Measurements from ENCODE around the gene CLIP4. TPM values are rescaled to one million over a fixed set of nuclear protein-coding genes. Genes with fewer than 3 reads are reported as not detected.

Gene CLIP4
- total RNA-seq, 1 experiment from 2014 or later, result 25.1 TPM

- H3K4me1 ChIP-seq (ENCODE audit: insufficient read depth, low read length), result peaks cover 15% of the 10 kb centered on the region
- H3K27ac ChIP-seq (ENCODE audit: low read length), result no peak overlapping the region
- H3K9me3 ChIP-seq (ENCODE audit: low read length), result no peaks in the 10 kb centered on the region
- ATAC-seq, result no peak
- H3K9ac ChIP-seq (ENCODE audit: low read length), result no peak overlapping the region
- POLR2A ChIA-PET (ENCODE audit: unreplicated experiment), result interaction anchor here (0.6 kb wide), 1 partner anchor 23 kb away, joined by 4 read pairs; no protein-coding TSS in a partner anchor
- no peaks in the 10 kb centered on the region for H3K9me2 ChIP-seq (replicated peaks; ENCODE audit: low read length)
- H3K36me3 ChIP-seq (ENCODE audit: low read depth, low read length), result no peaks in the 10 kb centered on the region
- no peaks in the 10 kb centered on the region for H3F3A ChIP-seq (ENCODE audit: low read length, unreplicated experiment)
- TF ChIP-seq EZH2phosphoT487 (IDR thresholded peaks at IDR 0.05; ENCODE audit: borderline replicate concordance, low read length), result no peak
- TF ChIP-seq, protein P1, sequence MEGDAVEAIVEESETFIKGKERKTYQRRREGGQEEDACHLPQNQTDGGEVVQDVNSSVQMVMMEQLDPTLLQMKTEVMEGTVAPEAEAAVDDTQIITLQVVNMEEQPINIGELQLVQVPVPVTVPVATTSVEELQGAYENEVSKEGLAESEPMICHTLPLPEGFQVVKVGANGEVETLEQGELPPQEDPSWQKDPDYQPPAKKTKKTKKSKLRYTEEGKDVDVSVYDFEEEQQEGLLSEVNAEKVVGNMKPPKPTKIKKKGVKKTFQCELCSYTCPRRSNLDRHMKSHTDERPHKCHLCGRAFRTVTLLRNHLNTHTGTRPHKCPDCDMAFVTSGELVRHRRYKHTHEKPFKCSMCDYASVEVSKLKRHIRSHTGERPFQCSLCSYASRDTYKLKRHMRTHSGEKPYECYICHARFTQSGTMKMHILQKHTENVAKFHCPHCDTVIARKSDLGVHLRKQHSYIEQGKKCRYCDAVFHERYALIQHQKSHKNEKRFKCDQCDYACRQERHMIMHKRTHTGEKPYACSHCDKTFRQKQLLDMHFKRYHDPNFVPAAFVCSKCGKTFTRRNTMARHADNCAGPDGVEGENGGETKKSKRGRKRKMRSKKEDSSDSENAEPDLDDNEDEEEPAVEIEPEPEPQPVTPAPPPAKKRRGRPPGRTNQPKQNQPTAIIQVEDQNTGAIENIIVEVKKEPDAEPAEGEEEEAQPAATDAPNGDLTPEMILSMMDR (conservative IDR thresholded peaks at IDR 0.05; ENCODE audit: low read depth, low read length), result no peak
- no peak for TF ChIP-seq EZH2 (IDR thresholded peaks at IDR 0.05; ENCODE audit: low read length, unreplicated experiment)
- H3K27me3 ChIP-seq (ENCODE audit: low read length), result no peaks in the 10 kb centered on the region
- no peak overlapping the region for H3K4me3 ChIP-seq (ENCODE audit: low read length)
- intact Hi-C loops (cut with micrococcal nuclease), result loop anchor here (10.0 kb wide), 1 partner anchor 599 kb away; no protein-coding TSS in a partner anchor
- CTCF ChIA-PET, result no interaction called here
- H3K79me2 ChIP-seq (ENCODE audit: low read length), result no peaks in the 10 kb centered on the region
- no peak overlapping the region for H3K4me2 ChIP-seq (ENCODE audit: low read length)
- H2AFZ ChIP-seq (ENCODE audit: low read length), result no peak overlapping the region
- no TSS peak for BruUV-seq (replicated peaks)
- DNase-seq, result no peak
- no peaks in the 10 kb centered on the region for H4K20me1 ChIP-seq (ENCODE audit: low read length)
Measured at GRCh38 chr2:29236074-29236473, 120.9 kb downstream of the CLIP4 start.

- Histone ChIP-seq H4K20me1 (ENCODE audit: low read length) (no peaks in the 10 kb centered on the region), H3K9ac (ENCODE audit: low read length) (no peak overlapping the region), H3K9me3 (ENCODE audit: low read length) (no peaks in the 10 kb centered on the region), H3K4me2 (ENCODE audit: low read length) (no peak overlapping the region), H3K27ac (ENCODE audit: low read length) (no peak overlapping the region), H3K36me3 (ENCODE audit: low read depth, low read length) (no peaks in the 10 kb centered on the region), H3K79me2 (ENCODE audit: low read length) (no peaks in the 10 kb centered on the region), H3K9me2 (replicated peaks; ENCODE audit: low read length) (no peaks in the 10 kb centered on the region), H2AFZ (ENCODE audit: low read length) (no peak overlapping the region), H3K27me3 (ENCODE audit: low read length) (no peaks in the 10 kb centered on the region), H3F3A (ENCODE audit: low read length, unreplicated experiment) (no peaks in the 10 kb centered on the region), H3K4me3 (ENCODE audit: low read length) (no peak overlapping the region), H3K4me1 (ENCODE audit: insufficient read depth, low read length) (peaks cover 7% of the 10 kb centered on the region)
- CTCF ChIA-PET, result interaction anchor here (0.6 to 0.9 kb wide), 2 partner anchors 22 to 55 kb away, joined by 3 to 4 read pairs; no protein-coding TSS in a partner anchor
- POLR2A ChIA-PET (ENCODE audit: unreplicated experiment), result no interaction called here
- BruUV-seq (replicated peaks), result no TSS peak
- intact Hi-C loops (cut with micrococcal nuclease), result loop anchor here (1.0 to 10.0 kb wide), 2 partner anchors 596 to 834 kb away; no protein-coding TSS in a partner anchor
- TF ChIP-seq EZH2 (IDR thresholded peaks at IDR 0.05; ENCODE audit: low read length, unreplicated experiment), result no peak
- TF ChIP-seq, protein P1 (conservative IDR thresholded peaks at IDR 0.05; ENCODE audit: low read depth, low read length), result peak; percentile 88
- DNase-seq, result peak; percentile 71
- ATAC-seq, result peak; percentile 77
Measured at GRCh38 chr2:29238497-29238896, 123.3 kb downstream of the CLIP4 start.

Other genes starting within 250 kb of the CLIP4 start
- 19.8 and 21.7 TPM in 2 replicates for gene TRMT61B, start 245.1 kb upstream of the CLIP4 start, total RNA-seq (2014; rRNA removed)
- gene WDR43, start 220.7 kb upstream of the CLIP4 start, total RNA-seq (2014; rRNA removed), result 89.4 and 134 TPM in 2 replicates
- not detected in 2 replicates for gene TOGARAM2, start 134.1 kb upstream of the CLIP4 start, total RNA-seq (2014; rRNA removed)
- gene PCARE, start 40.9 kb upstream of the CLIP4 start, total RNA-seq (2014; rRNA removed), result not detected in 2 replicates